GM12878 (cell line): ENCODE measurements around the gene SLFN14. TPM values are rescaled to one million over a fixed set of nuclear protein-coding genes. Genes with fewer than 3 reads are reported as not detected.

Experiments used
- ATAC-seq: fragments of 200-7000 bp; cut with Tn5 transposase; 3 replicates; pipeline ENCODE4 v1.9.1; 2020; ENCODE audit warnings: mild to moderate bottlenecking, moderate library complexity
- BruUV-seq: library from RNA; stranded (reverse); fragments of 400-500 nt; replicated peaks from 2 replicates; lab custom pipeline; 2021; lab: Mats Ljungman, UMichigan
- CTCF ChIA-PET: fragments of 300-600 bp; sonication (Branson Sonifier 250); formaldehyde crosslinking; extraction: SDS; loops from one replicate; lab custom pipeline; 2021; ENCODE audit warnings: inconsistent platforms; lab: Yijun Ruan, JAX
- POLR2A ChIA-PET: fragments of 350-600 bp; formaldehyde crosslinking; extraction: SDS; loops from one replicate; lab custom pipeline; 2021; ENCODE audit warnings: inconsistent platforms; lab: Charles Lee
- RAD21 ChIA-PET: fragments of 300-600 bp; sonication (Branson Sonifier 250); formaldehyde crosslinking; loops from one replicate; lab custom pipeline; 2023; ENCODE audit warnings: antibody characterized with exemption; ENCODE audit not compliant: unreplicated experiment; lab: Charles Lee
- SMC1A ChIA-PET: fragments of 300-600 bp; sonication (Branson Sonifier 250); formaldehyde crosslinking; loops from one replicate; lab custom pipeline; 2023; ENCODE audit not compliant: unreplicated experiment, uncharacterized antibody; lab: Charles Lee
- DNase-seq: peaks from one replicate; pipeline ENCODE4 v3.0.0-alpha.2; 2011; ENCODE audit warnings: low read depth, low spot score
- FAIRE-seq: peaks from 3 replicates; lab custom pipeline; 2011; peaks lifted over from hg19 to GRCh38; lab: Jason Lieb, UNC
- H2AFZ ChIP-seq: 2 replicates; pipeline ENCODE4 v1.6.0; 2011; ENCODE audit warnings: low read depth, low read length, control low read depth; ENCODE audit not compliant: control insufficient read depth
- H3K27ac ChIP-seq: 2 replicates; pipeline ENCODE4 v1.5.1; 2011; ENCODE audit warnings: control low read depth; ENCODE audit not compliant: control insufficient read depth, insufficient read depth
- H3K27me3 ChIP-seq, 2 experiments: replicated peaks in 1 of 2; 2 replicates each; pipeline versions ENCODE4 v1.6.0 to v1.6.1; 2011; ENCODE audit warnings: low read length in 1 of 2; ENCODE audit not compliant: control insufficient read depth in 2 of 2, insufficient read depth in 2 of 2
- H3K36me3 ChIP-seq, 2 experiments: 2 replicates each; pipeline ENCODE4 v1.5.1; 2011; ENCODE audit warnings: low read length in 1 of 2; ENCODE audit not compliant: control insufficient read depth in 2 of 2, insufficient read depth in 2 of 2
- H3K4me1 ChIP-seq: 2 replicates; pipeline ENCODE4 v1.6.1; 2011; ENCODE audit warnings: mild to moderate bottlenecking, low read length, moderate library complexity, mixed read lengths; ENCODE audit not compliant: control insufficient read depth, insufficient read depth
- H3K4me2 ChIP-seq: 2 replicates; pipeline ENCODE4 v1.6.0; 2011; ENCODE audit warnings: control low read depth; ENCODE audit not compliant: control insufficient read depth, insufficient read depth
- H3K4me3 ChIP-seq: fragments of 200-600 bp; sonication (generic); 2 replicates; pipeline ENCODE4 v1.5.1; 2016
- H3K79me2 ChIP-seq: 2 replicates; pipeline ENCODE4 v1.6.0; 2011; ENCODE audit warnings: low read length; ENCODE audit not compliant: control insufficient read depth, insufficient read depth
- H3K9ac ChIP-seq: 2 replicates; pipeline ENCODE4 v1.8.0; 2011; ENCODE audit warnings: low read length, control low read depth, mixed read lengths; ENCODE audit not compliant: control insufficient read depth, insufficient read depth
- H3K9me3 ChIP-seq: replicated peaks from 3 replicates; pipeline ENCODE4 v1.5.1; 2011; ENCODE audit warnings: mild to moderate bottlenecking, low read length; ENCODE audit not compliant: control insufficient read depth, insufficient read depth
- H4K20me1 ChIP-seq: 2 replicates; pipeline ENCODE4 v1.6.0; 2011; ENCODE audit not compliant: control insufficient read depth, insufficient read depth
- BACH1 ChIP-seq: fragments of 450-650 bp; IDR thresholded peaks from 2 replicates; pipeline ENCODE4 v1.6.1; 2017; ENCODE audit warnings: mild to moderate bottlenecking, borderline replicate concordance
- CBFB ChIP-seq: IDR thresholded peaks from 2 replicates; pipeline ENCODE4 v1.6.1; 2016; ENCODE audit warnings: antibody characterized with exemption, low read depth
- EP300 ChIP-seq, 2 experiments: fragments of 150-350 bp in 1 of 2; IDR thresholded peaks; 2 replicates each; pipeline ENCODE4 v1.6.1; 2011 to 2012; ENCODE audit warnings: low read depth in 2 of 2, low read length in 2 of 2, borderline replicate concordance in 1 of 2, improper control_type of control experiment in 1 of 2, inconsistent platforms in 1 of 2; ENCODE audit not compliant: control insufficient read depth in 1 of 2
- ETV6 ChIP-seq, 2 experiments: fragments of 450-650 bp in 1 of 2; IDR thresholded peaks in 1 of 2; conservative IDR thresholded peaks in 1 of 2; 2 replicates each; pipeline ENCODE4 v1.6.1; 2014; ENCODE audit warnings: antibody characterized with exemption in 1 of 2, borderline replicate concordance in 1 of 2, low read depth in 1 of 2, mild to moderate bottlenecking in 1 of 2, moderate library complexity in 1 of 2
- HDAC2 ChIP-seq: fragments of 200-600 bp; sonication (generic); IDR thresholded peaks from 2 replicates; pipeline ENCODE4 v1.6.1; 2017
- MEF2B ChIP-seq: fragments of 450-650 bp; IDR thresholded peaks from 2 replicates; pipeline ENCODE4 v1.6.1; 2018; ENCODE audit warnings: mild to moderate bottlenecking, moderate library complexity; ENCODE audit not compliant: partially characterized antibody, poor library complexity, severe bottlenecking
- ZNF622 ChIP-seq: fragments of 450-650 bp; IDR thresholded peaks from 2 replicates; pipeline ENCODE4 v1.6.1; 2017; ENCODE audit warnings: mild to moderate bottlenecking, inconsistent platforms
- WGBS: methylation state at CpG from one replicate; pipeline ENCODE4 v1.1.6; 2016; ENCODE audit warnings: low lambda C conversion rate; ENCODE audit not compliant: insufficient replicate concordance, insufficient coverage; ENCODE audit errors: missing lambda C conversion rate; 5-methylcytosine and 5-hydroxymethylcytosine counted together
- in situ Hi-C: fragments of 300-500 bp; cut with MboI; formaldehyde crosslinking; loops from 9 replicates; pipeline ENCODE4 v1.14.3; 2018; ENCODE audit warnings: mixed read lengths
- intact Hi-C: fragments of 100-400 bp; cut with micrococcal nuclease; formaldehyde crosslinking; loops from one replicate; pipeline ENCODE4 v1.14.2; 2022; ENCODE audit not compliant: unreplicated experiment
- polyA plus RNA-seq, 11 experiments: library from polyadenylated mRNA; depleted of rRNA in 4 of 11; unstranded in 6 of 11; stranded (reverse) in 5 of 11; fragments of >200 nt; fragmentation: Nextera tagmentation in 4 of 11; fragmentation: Illumina TruSeq in 1 of 11; extraction: Ambion mirVana in 4 of 11; extraction: Trizol in 1 of 11; gene quantifications; 1 replicate in 1 of 11; 2 replicates in 10 of 11; pipeline versions ENCODE4 v1.2.1 to v1.2.3, GENCODE V29; 2011 to 2016; ENCODE audit warnings: inconsistent platforms in 2 of 11, missing spikeins in 2 of 11, low read depth in 1 of 11
- total RNA-seq, 4 experiments: library from RNA; depleted of rRNA in 3 of 4; stranded (reverse); fragments of >200 nt in 3 of 4; fragmentation: Illumina TruSeq in 1 of 4; extraction: Trizol in 1 of 4; gene quantifications; 2 replicates each; pipeline versions ENCODE4 v1.2.1 to v1.2.3, GENCODE V29; 2013 to 2021

Gene SLFN14
- total and polyA plus RNA-seq, 10 of the 15 experiments (the other 5 are each of a cell fraction or from before 2014, with no cell fraction given) = 0.06 to 0.11 (median 0.06) TPM; not detected in 7

GRCh38 chr17:35596072-35596471 lies 35.5 kb upstream of the SLFN14 start:
- FAIRE-seq (no peak), DNase-seq (no peak)
- RAD21 ChIA-PET = no interaction called here
- no TSS peak for BruUV-seq
- H3K27ac ChIP-seq = no peak overlapping the region
- H3K79me2 ChIP-seq = peaks cover 6% of the 10 kb centered on the region
- no peaks in the 10 kb centered on the region for H3K9me3 ChIP-seq
- H3K27me3 ChIP-seq = no peaks in the 10 kb centered on the region
- intact Hi-C loops = no loop called here
- SMC1A ChIA-PET = interaction anchor here (1.6 kb wide), 1 partner anchor 17 kb away, joined by 4 read pairs; no protein-coding TSS in a partner anchor
- H3K4me3 ChIP-seq = no peak overlapping the region
- POLR2A ChIA-PET = no interaction called here
- in situ Hi-C loops = no loop called here
- no peak overlapping the region for H3K9ac ChIP-seq
- peaks cover 5 to 22% of the 10 kb centered on the region in 2 experiments for H3K36me3 ChIP-seq
- no peak overlapping the region for H2AFZ ChIP-seq
- TF ChIP-seq BACH1 (no peak), HDAC2 (no peak), EP300 (IDR thresholded peaks at IDR 0.05; ENCODE audit: borderline replicate concordance in 1 of 2, control insufficient read depth in 1 of 2, low read depth in 2 of 2, low read length in 2 of 2) (no peak), ETV6 (conservative IDR thresholded peaks at IDR 0.05 in 1 of 2, IDR thresholded peaks at IDR 0.05 in 1 of 2; ENCODE audit: borderline replicate concordance in 1 of 2, low read depth in 1 of 2) (no peak), MEF2B (no peak), ZNF622 (no peak), CBFB (no peak)
- TF ChIP-seq, all 136 proteins: peak for 0
- CTCF ChIA-PET = interaction anchor here (1.0 to 1.4 kb wide), 2 partner anchors 40 to 57 kb away, joined by 3 to 4 read pairs; no protein-coding TSS in a partner anchor
- H4K20me1 ChIP-seq = no peaks in the 10 kb centered on the region
- no peak overlapping the region for H3K4me2 ChIP-seq
- no peaks in the 10 kb centered on the region for H3K4me1 ChIP-seq
- 98% methylated on average over 4 of the region's 4 CpGs for WGBS
- ATAC-seq = no peak
